ENCODE measurements around the gene TENM4.
A peak's percentile ranks its signal among the peaks of the same experiment; 100 is the strongest.

TENM4 gene

GRCh38 chr11:79080551-79080950, 360.3 kb downstream of the TENM4 start:
- TF ChIP-seq CSDC2 (CRISPR knock-in tag; IDR thresholded peaks at IDR 0.05) (no peak), ESRRG (CRISPR knock-in tag; IDR thresholded peaks at IDR 0.05) (no peak), TSHZ2 (CRISPR knock-in tag; IDR thresholded peaks at IDR 0.05) (no peak), ARNTL (CRISPR knock-in tag; IDR thresholded peaks at IDR 0.05; ENCODE audit: borderline replicate concordance, low read depth) (no peak), ZC3H10 (CRISPR knock-in tag; IDR thresholded peaks at IDR 0.05) (no peak), SNAI2 (CRISPR knock-in tag; IDR thresholded peaks at IDR 0.05) (no peak), PPARA (CRISPR knock-in tag; IDR thresholded peaks at IDR 0.05; ENCODE audit: borderline replicate concordance) (no peak), BACH2 (CRISPR knock-in tag; IDR thresholded peaks at IDR 0.05; ENCODE audit: borderline replicate concordance) (no peak)
- ATAC-seq, result no peak

GRCh38 chr11:79078999-79079398, 361.8 kb downstream of the TENM4 start:
- ATAC-seq, result no peak; the same call in 2 of the 3 replicates
- TF ChIP-seq TOX (CRISPR knock-in tag; IDR thresholded peaks at IDR 0.05; ENCODE audit: borderline replicate concordance) (no peak), TSHZ2 (CRISPR knock-in tag; IDR thresholded peaks at IDR 0.05) (peak; percentile 72)

GRCh38 chr11:79078456-79078855, 362.4 kb downstream of the TENM4 start:
- no peak for TF ChIP-seq ARNTL (CRISPR knock-in tag; IDR thresholded peaks at IDR 0.05; ENCODE audit: borderline replicate concordance, low read depth)
- TF ChIP-seq ESRRG (CRISPR knock-in tag; IDR thresholded peaks at IDR 0.05), result no peak
- TF ChIP-seq ZFP30 (CRISPR knock-in tag; IDR thresholded peaks at IDR 0.05), result no peak
- TF ChIP-seq SNAI2 (CRISPR knock-in tag; IDR thresholded peaks at IDR 0.05), result no peak
- TF ChIP-seq GLIS3 (CRISPR knock-in tag; IDR thresholded peaks at IDR 0.05), result no peak
- TF ChIP-seq PATZ1 (CRISPR knock-in tag; IDR thresholded peaks at IDR 0.05; ENCODE audit: borderline replicate concordance), result no peak
- no peak for TF ChIP-seq RARB (CRISPR knock-in tag; IDR thresholded peaks at IDR 0.05)
- TF ChIP-seq BACH2 (CRISPR knock-in tag; IDR thresholded peaks at IDR 0.05; ENCODE audit: borderline replicate concordance), result no peak
- no peak for TF ChIP-seq TCF4 (CRISPR knock-in tag; IDR thresholded peaks at IDR 0.05; ENCODE audit: borderline replicate concordance)
- peak; percentile 35 for ATAC-seq

GRCh38 chr11:79077702-79078330, 363.0 kb downstream of the TENM4 start:
- TF ChIP-seq TSHZ2 (CRISPR knock-in tag; IDR thresholded peaks at IDR 0.05) (no peak), TCF4 (CRISPR knock-in tag; IDR thresholded peaks at IDR 0.05; ENCODE audit: borderline replicate concordance) (no peak), CSRNP3 (CRISPR knock-in tag; IDR thresholded peaks at IDR 0.05) (no peak), BACH2 (CRISPR knock-in tag; IDR thresholded peaks at IDR 0.05; ENCODE audit: borderline replicate concordance) (no peak), TOX (CRISPR knock-in tag; IDR thresholded peaks at IDR 0.05; ENCODE audit: borderline replicate concordance) (no peak), OSR1 (CRISPR knock-in tag; IDR thresholded peaks at IDR 0.05) (no peak), CREB5 (CRISPR knock-in tag; IDR thresholded peaks at IDR 0.05; ENCODE audit: low read depth) (no peak), ZNF70 (CRISPR knock-in tag; IDR thresholded peaks at IDR 0.05) (no peak), ZFP30 (CRISPR knock-in tag; IDR thresholded peaks at IDR 0.05) (no peak), PATZ1 (CRISPR knock-in tag; IDR thresholded peaks at IDR 0.05; ENCODE audit: borderline replicate concordance) (no peak), ZFP3 (CRISPR knock-in tag; IDR thresholded peaks at IDR 0.05) (no peak)
- ATAC-seq, result peak; percentile 53
